NCI-H524 (cell line): ENCODE measurements around the gene RGL3.
"Not testable (repeated sequence)": the region's sequence is repeated elsewhere in the genome, so short reads cannot be mapped to it uniquely, and the experiment has no call there.

ENCODE experiments used
- DNase-seq, 2 experiments: peaks; one replicate each; lab custom pipeline; 2025; lab: John Stamatoyannopoulos, UW

Gene RGL3

GRCh38 chr19:11450570-11451326 is 31.6 kb upstream of the RGL3 start:
- no peak for DNase-seq

- DNase-seq = no peak
Observed at GRCh38 chr19:11448923-11449554, 29.9 kb upstream of the RGL3 start.

- DNase-seq = no peak
Observed at GRCh38 chr19:11448410-11448809, 29.3 kb upstream of the RGL3 start.

GRCh38 chr19:11447347-11448262 is 28.5 kb upstream of the RGL3 start:
- no peak for DNase-seq

GRCh38 chr19:11446652-11447301 is 27.7 kb upstream of the RGL3 start:
- DNase-seq = peak; percentile 60 to 62

- no peak for DNase-seq
Observed at GRCh38 chr19:11446271-11446651, 27.1 kb upstream of the RGL3 start.

- DNase-seq = no peak
Observed at GRCh38 chr19:11445141-11445540, 26.0 kb upstream of the RGL3 start.

- DNase-seq = no peak
Observed at GRCh38 chr19:11444059-11444458, 24.9 kb upstream of the RGL3 start.

- no peak for DNase-seq
Observed at GRCh38 chr19:11437955-11438354, 18.8 kb upstream of the RGL3 start.

- peak in 1 of 2 experiments; percentile 49 for DNase-seq
Observed at GRCh38 chr19:11435833-11436313, 16.8 kb upstream of the RGL3 start.

- DNase-seq = peak; percentile 100
Observed at GRCh38 chr19:11435057-11435832, 16.1 kb upstream of the RGL3 start, which contains the start of the genes ODAD3 and PRKCSH. Gene ODAD3 (minus strand): TSS chr19:11435121. CDS start chr19:11435016, 105 bp downstream. Gene PRKCSH (plus strand): TSS chr19:11435635. CDS start chr19:11436118, 483 bp downstream.

- no peak for DNase-seq
Observed at GRCh38 chr19:11434703-11435056, 15.6 kb upstream of the RGL3 start.

- not testable (repeated sequence) for DNase-seq
Observed at GRCh38 chr19:11433526-11433925, 14.4 kb upstream of the RGL3 start.

GRCh38 chr19:11426656-11427055 is 7.5 kb upstream of the RGL3 start:
- DNase-seq = no peak

GRCh38 chr19:11425719-11426457 is 6.8 kb upstream of the RGL3 start:
- DNase-seq = no peak

- peak; percentile 14 to 35 for DNase-seq
Observed at GRCh38 chr19:11423791-11424181, 4.7 kb upstream of the RGL3 start.

- DNase-seq = no peak
Observed at GRCh38 chr19:11423164-11423790, 4.2 kb upstream of the RGL3 start.

- peak; percentile 13 to 67 for DNase-seq
Observed at GRCh38 chr19:11422163-11423065, 3.3 kb upstream of the RGL3 start.
